Nephron progenitor cell (in vitro differentiated cells): ENCODE results near the gene TBC1D16.

Experiments used
- DNase-seq: peaks from one replicate; pipeline ENCODE4 v3.0.0; 2021
- H3K27ac Mint-ChIP-seq: 2 replicates; pipeline ENCODE4 v1.8.0; 2021; ENCODE audit warnings: mild to moderate bottlenecking, moderate library complexity, mixed read lengths
- H3K27me3 Mint-ChIP-seq: 2 replicates; pipeline ENCODE4 v1.8.0; 2021; ENCODE audit warnings: mild to moderate bottlenecking, low read depth, mixed read lengths; ENCODE audit not compliant: poor library complexity
- H3K36me3 Mint-ChIP-seq: 2 replicates; pipeline ENCODE4 v1.8.0; 2021; ENCODE audit warnings: low read depth, mixed read lengths
- H3K4me1 Mint-ChIP-seq: 2 replicates; pipeline ENCODE4 v1.8.0; 2021; ENCODE audit warnings: mixed read lengths
- H3K4me3 Mint-ChIP-seq: 2 replicates; pipeline ENCODE4 v1.8.0; 2021; ENCODE audit warnings: mild to moderate bottlenecking, moderate library complexity, mixed read lengths
- H3K9me3 Mint-ChIP-seq: 2 replicates; pipeline ENCODE4 v1.8.0; 2021; ENCODE audit warnings: mild to moderate bottlenecking, moderate library complexity, mixed read lengths
- CTCF ChIP-seq: fragments of 200-600 bp; sonication (generic); IDR thresholded peaks from 2 replicates; pipeline ENCODE4 v1.5.0; 2021; ENCODE audit warnings: antibody characterized with exemption

Gene TBC1D16

GRCh38 chr17:80012765-80013741 is 22.6 kb downstream of the TBC1D16 start:
- Mint-ChIP-seq H3K4me1 (peaks cover 5% of the 10 kb centered on the region), H3K4me3 (no peak overlapping the region), H3K27ac (no peak overlapping the region), H3K27me3 (no peaks in the 10 kb centered on the region), H3K9me3 (peaks cover 28% of the 10 kb centered on the region), H3K36me3 (peaks cover 51% of the 10 kb centered on the region)
- DNase-seq = no peak
- TF ChIP-seq CTCF = no peak

GRCh38 chr17:80011989-80012555 is 23.6 kb downstream of the TBC1D16 start:
- Mint-ChIP-seq H3K36me3 (peaks cover 42% of the 10 kb centered on the region), H3K4me3 (no peak overlapping the region), H3K27ac (no peak overlapping the region), H3K4me1 (peaks cover 5% of the 10 kb centered on the region), H3K27me3 (no peaks in the 10 kb centered on the region), H3K9me3 (peaks cover 25% of the 10 kb centered on the region)
- no peak for TF ChIP-seq CTCF
- no peak for DNase-seq

- no peak for TF ChIP-seq CTCF
- DNase-seq = no peak
- Mint-ChIP-seq H3K4me3 (no peak overlapping the region), H3K27me3 (no peaks in the 10 kb centered on the region), H3K27ac (no peak overlapping the region), H3K4me1 (peaks cover 8% of the 10 kb centered on the region), H3K36me3 (peaks cover 25% of the 10 kb centered on the region), H3K9me3 (peaks cover 11% of the 10 kb centered on the region)
These were observed 25.3 kb downstream of the TBC1D16 start for GRCh38 chr17:80010283-80010858.

- no peaks in the 10 kb centered on the region for H3K27me3 Mint-ChIP-seq
- H3K27ac Mint-ChIP-seq = no peak overlapping the region
- peaks cover 8% of the 10 kb centered on the region for H3K4me1 Mint-ChIP-seq
- H3K9me3 Mint-ChIP-seq = peaks cover 6% of the 10 kb centered on the region
- no peak overlapping the region for H3K4me3 Mint-ChIP-seq
- no peak for TF ChIP-seq CTCF
- DNase-seq = no peak
- H3K36me3 Mint-ChIP-seq = peaks cover 22% of the 10 kb centered on the region
These were observed 26.0 kb downstream of the TBC1D16 start for GRCh38 chr17:80009391-80010282.

- Mint-ChIP-seq H3K27me3 (peaks cover 4% of the 10 kb centered on the region), H3K4me1 (peaks cover 8% of the 10 kb centered on the region), H3K9me3 (no peaks in the 10 kb centered on the region), H3K27ac (no peak overlapping the region), H3K36me3 (peaks cover 20% of the 10 kb centered on the region), H3K4me3 (no peak overlapping the region)
- TF ChIP-seq CTCF = no peak
- DNase-seq = no peak
These were observed 26.8 kb downstream of the TBC1D16 start for GRCh38 chr17:80008848-80009247.
